ENCODE results near the gene IL17B. TPM values are rescaled to one million over a fixed set of nuclear protein-coding genes. Genes with fewer than 3 reads are reported as not detected.

The IL17B gene
- total RNA-seq, 1 experiment from 2014 or later, result not detected

DNA sequence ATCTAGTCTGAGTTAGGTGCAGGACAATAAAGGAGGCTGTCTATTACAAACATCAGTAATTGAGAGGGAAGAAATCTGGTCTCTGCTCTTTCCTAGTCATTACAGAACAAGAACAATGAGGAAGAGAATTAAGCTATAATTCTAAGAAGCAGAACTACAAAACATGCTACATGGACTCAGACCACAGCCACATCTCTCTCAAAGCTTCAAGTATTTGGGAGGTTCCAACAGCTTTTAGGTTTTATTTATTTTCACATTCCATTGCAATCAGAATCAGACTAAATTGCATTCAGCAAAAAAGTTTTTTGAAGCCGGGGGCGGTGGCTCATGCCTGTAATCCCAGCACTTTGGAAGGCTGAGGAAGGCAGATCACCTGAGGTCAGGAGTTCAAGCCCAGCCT, 34.9 kb downstream of the IL17B start:
- Mint-ChIP-seq H3K9me3 (no peaks in the 10 kb centered on the region), H3K4me3 (peak overlapping the region; percentile 91 to 96), H3K27me3 (ENCODE audit: low read depth) (peaks cover 11% of the 10 kb centered on the region), H3K4me1 (peaks cover 9 to 17% of the 10 kb centered on the region in 2 experiments), H3K27ac (no peak overlapping the region), H3K36me3 (ENCODE audit: insufficient read depth in 1 of 3, low read depth in 3 of 3) (peaks cover 8 to 23% (median 23%) of the 10 kb centered on the region in 3 experiments; a peak in 6 of 7 replicates)
- Histone ChIP-seq H3K9me3 (ENCODE audit: control insufficient read depth, low read depth, low read length) (no peaks in the 10 kb centered on the region), H3T11ph (ENCODE audit: low read length) (no peak overlapping the region), H3K14ac (ENCODE audit: insufficient read depth, low read length) (no peak overlapping the region), H4K20me1 (ENCODE audit: control insufficient read depth, insufficient read depth, insufficient read length) (no peaks in the 10 kb centered on the region), H3K79me1 (ENCODE audit: insufficient read depth, low read depth, low read length, poor library complexity, severe bottlenecking) (peaks cover 4% of the 10 kb centered on the region), H2BK15ac (ENCODE audit: low read depth, low read length) (no peak overlapping the region), H2BK120ac (ENCODE audit: low read depth, low read length, poor library complexity, severe bottlenecking) (no peak overlapping the region), H3K79me2 (ENCODE audit: insufficient read depth, low read length) (peaks cover 7% of the 10 kb centered on the region; the same call in 1 of the 2 replicates), H2BK12ac (ENCODE audit: insufficient read length, low read depth, low read length) (no peak overlapping the region), H3K56ac (ENCODE audit: insufficient read length, low read depth, low read length) (no peak overlapping the region), H3K23ac (ENCODE audit: insufficient read length, low read depth, low read length) (no peak overlapping the region), H4K8ac (replicated peaks; ENCODE audit: insufficient read length, low read depth, low read length) (no peak overlapping the region), H3K27me3 (ENCODE audit: insufficient read depth, low read length) (no peaks in the 10 kb centered on the region), H2AFZ (ENCODE audit: low read length) (no peak overlapping the region), H4K5ac (ENCODE audit: insufficient read length, low read depth, low read length) (no peak overlapping the region), H3K4me2 (ENCODE audit: insufficient read depth, insufficient read length, low read length) (peak overlapping the region; percentile 67), H4K91ac (ENCODE audit: insufficient read length, low read depth, low read length) (no peak overlapping the region), H3K27ac (ENCODE audit: insufficient read length, low read depth, low read length) (no peak overlapping the region), H2AK5ac (ENCODE audit: insufficient read length, low read length) (no peak overlapping the region), H3K18ac (ENCODE audit: insufficient read length, low read depth, low read length) (no peak overlapping the region), H3K9ac (ENCODE audit: extremely low read depth, insufficient read length, low read length) (no peak overlapping the region), H2BK5ac (ENCODE audit: insufficient read length, low read length) (no peak overlapping the region), H3K4ac (ENCODE audit: low read depth, low read length) (no peak overlapping the region), H2BK20ac (ENCODE audit: low read depth, low read length, poor library complexity, severe bottlenecking) (no peak overlapping the region), H3K4me1 (ENCODE audit: insufficient read depth, low read length) (no peaks in the 10 kb centered on the region), H3K23me2 (ENCODE audit: insufficient read length, low read depth, low read length, poor library complexity, severe bottlenecking) (peaks cover 13% of the 10 kb centered on the region)
- TF ChIP-seq, protein P1, sequence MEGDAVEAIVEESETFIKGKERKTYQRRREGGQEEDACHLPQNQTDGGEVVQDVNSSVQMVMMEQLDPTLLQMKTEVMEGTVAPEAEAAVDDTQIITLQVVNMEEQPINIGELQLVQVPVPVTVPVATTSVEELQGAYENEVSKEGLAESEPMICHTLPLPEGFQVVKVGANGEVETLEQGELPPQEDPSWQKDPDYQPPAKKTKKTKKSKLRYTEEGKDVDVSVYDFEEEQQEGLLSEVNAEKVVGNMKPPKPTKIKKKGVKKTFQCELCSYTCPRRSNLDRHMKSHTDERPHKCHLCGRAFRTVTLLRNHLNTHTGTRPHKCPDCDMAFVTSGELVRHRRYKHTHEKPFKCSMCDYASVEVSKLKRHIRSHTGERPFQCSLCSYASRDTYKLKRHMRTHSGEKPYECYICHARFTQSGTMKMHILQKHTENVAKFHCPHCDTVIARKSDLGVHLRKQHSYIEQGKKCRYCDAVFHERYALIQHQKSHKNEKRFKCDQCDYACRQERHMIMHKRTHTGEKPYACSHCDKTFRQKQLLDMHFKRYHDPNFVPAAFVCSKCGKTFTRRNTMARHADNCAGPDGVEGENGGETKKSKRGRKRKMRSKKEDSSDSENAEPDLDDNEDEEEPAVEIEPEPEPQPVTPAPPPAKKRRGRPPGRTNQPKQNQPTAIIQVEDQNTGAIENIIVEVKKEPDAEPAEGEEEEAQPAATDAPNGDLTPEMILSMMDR (conservative IDR thresholded peaks at IDR 0.05), result no peak
- DNase-seq, result no peak
- WGBS (ENCODE audit: extremely low coverage, insufficient read length, low lambda C conversion rate), result no CpG with 5 or more reads among the region's 2 CpGs

Measured in H9 (cell line).